Cardiac muscle cell (in vitro differentiated cells and primary cell): ENCODE measurements around the gene ATP8A2. TPM values are rescaled to one million over a fixed set of nuclear protein-coding genes. Genes with fewer than 3 reads are reported as not detected.

ENCODE experiments used
- DNase-seq, 2 donors: peaks; one replicate each; pipeline versions ENCODE4 v3.0.0 to v3.0.0-alpha.2; 2010 to 2017; ENCODE audit warnings: low read depth in 1 of 2, low spot score in 1 of 2
- H3K27ac ChIP-seq: fragments of 200-600 bp; sonication (generic); 2 replicates; pipeline ENCODE4 v1.5.1; 2016
- H3K27me3 ChIP-seq: fragments of 200-600 bp; sonication (generic); 2 replicates; pipeline ENCODE4 v1.6.0; 2016; ENCODE audit warnings: control low read depth
- H3K36me3 ChIP-seq: fragments of 200-600 bp; sonication (generic); 2 replicates; pipeline ENCODE4 v1.5.1; 2016; ENCODE audit warnings: control low read depth
- H3K4me1 ChIP-seq: fragments of 200-600 bp; sonication (generic); 2 replicates; pipeline ENCODE4 v1.8.1; 2017; ENCODE audit warnings: low read depth, mild to moderate bottlenecking, mixed run types
- H3K4me3 ChIP-seq: fragments of 200-600 bp; sonication (generic); 2 replicates; pipeline ENCODE4 v1.5.1; 2016; ENCODE audit warnings: mild to moderate bottlenecking
- H3K9me3 ChIP-seq: fragments of 200-600 bp; sonication (generic); 2 replicates; pipeline ENCODE4 v1.5.1; 2017; ENCODE audit warnings: low read depth, mild to moderate bottlenecking, control low read depth
- CTCF ChIP-seq: IDR thresholded peaks from 2 replicates; pipeline ENCODE4 v1.5.1; 2012; ENCODE audit warnings: low read depth, mild to moderate bottlenecking, low read length
- polyA plus RNA-seq: library from polyadenylated mRNA; unstranded; fragments of >200 nt; fragmentation: Nextera tagmentation; extraction: Ambion mirVana; gene quantifications from 2 replicates; pipeline ENCODE4 v1.2.1, GENCODE V29; 2016
- total RNA-seq: library from RNA; depleted of rRNA; stranded (reverse); fragments of >200 nt; gene quantifications from 2 replicates; pipeline ENCODE4 v1.2.3, GENCODE V29; 2016

Gene ATP8A2
- total and polyA plus RNA-seq, 2 experiments from 2014 or later, result 0.86 to 0.89 TPM

GRCh38 chr13:25574437-25575411 lies 202.9 kb downstream of the ATP8A2 start:
- Histone ChIP-seq H3K27ac (no peak overlapping the region), H3K4me1 (no peaks in the 10 kb centered on the region), H3K27me3 (no peaks in the 10 kb centered on the region), H3K4me3 (no peak overlapping the region), H3K36me3 (no peaks in the 10 kb centered on the region), H3K9me3 (no peaks in the 10 kb centered on the region)
- peak; percentile 89 for TF ChIP-seq CTCF
- DNase-seq, result peak; percentile 90

DNA sequence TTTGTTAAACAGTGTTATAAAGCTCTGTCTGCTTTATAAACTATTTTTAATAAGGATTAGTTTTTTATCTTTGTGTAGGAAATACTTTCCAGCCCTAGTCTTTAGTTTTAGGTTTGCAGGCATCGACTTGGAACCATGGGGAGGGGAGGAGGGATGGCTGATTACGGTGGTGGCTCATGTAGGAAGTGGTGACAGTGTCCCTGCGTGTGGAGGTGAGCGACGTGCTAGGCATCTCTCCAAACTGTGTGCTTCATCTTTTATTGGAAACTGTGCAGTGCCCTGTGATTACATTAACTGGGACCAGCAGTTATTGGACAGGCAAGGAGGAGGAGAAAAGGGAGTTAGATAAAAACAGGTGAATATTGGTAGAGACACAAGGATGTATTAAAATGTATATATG lies 203.8 kb downstream of the ATP8A2 start:
- no peaks in the 10 kb centered on the region for H3K4me1 ChIP-seq
- TF ChIP-seq CTCF, result no peak
- no peaks in the 10 kb centered on the region for H3K36me3 ChIP-seq
- DNase-seq, result no peak
- no peaks in the 10 kb centered on the region for H3K9me3 ChIP-seq
- no peaks in the 10 kb centered on the region for H3K27me3 ChIP-seq
- H3K27ac ChIP-seq, result no peak overlapping the region
- no peak overlapping the region for H3K4me3 ChIP-seq

DNA sequence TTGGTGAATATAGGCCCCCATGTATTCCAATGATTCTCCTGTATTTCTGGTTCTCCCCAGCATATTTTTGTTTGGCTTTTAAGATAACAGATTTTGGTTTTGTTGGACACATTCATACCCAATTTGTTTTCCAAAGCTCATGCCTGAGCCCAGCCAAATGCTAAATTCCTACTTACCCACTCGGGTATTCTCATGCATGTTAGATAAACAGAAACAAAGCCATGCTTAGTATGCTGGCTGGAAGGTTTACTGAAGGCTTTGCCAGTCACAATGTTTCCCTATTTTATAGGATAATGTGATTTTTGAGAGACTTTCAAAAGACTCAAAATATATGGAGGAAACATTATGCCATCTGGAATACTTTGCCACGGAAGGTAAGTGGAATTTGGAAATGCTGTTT lies 206.8 kb downstream of the ATP8A2 start:
- Histone ChIP-seq H3K4me1 (no peaks in the 10 kb centered on the region), H3K9me3 (no peaks in the 10 kb centered on the region), H3K27ac (no peak overlapping the region), H3K36me3 (no peaks in the 10 kb centered on the region), H3K27me3 (no peaks in the 10 kb centered on the region), H3K4me3 (no peak overlapping the region)
- TF ChIP-seq CTCF, result no peak
- no peak for DNase-seq

DNA sequence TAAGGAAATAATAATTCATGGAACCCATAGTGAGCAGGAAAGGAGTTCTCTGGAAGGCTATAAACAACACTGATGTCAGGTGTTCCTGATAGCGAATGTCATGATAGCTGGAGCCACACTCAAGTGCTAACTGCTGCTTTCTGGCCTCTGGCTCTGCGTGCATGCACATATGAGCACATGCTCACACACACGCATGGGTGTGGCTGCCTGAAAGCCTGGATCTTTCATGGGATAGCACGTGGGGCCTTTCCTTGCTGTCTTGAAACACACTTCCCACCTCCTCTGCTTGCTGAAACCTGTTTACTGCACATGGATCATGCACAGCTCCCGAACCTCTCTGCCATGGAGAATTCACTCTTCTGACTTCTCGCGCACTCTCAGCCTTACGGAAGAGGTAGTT lies 207.4 kb downstream of the ATP8A2 start:
- Histone ChIP-seq H3K4me1 (no peaks in the 10 kb centered on the region), H3K27ac (no peak overlapping the region), H3K9me3 (no peaks in the 10 kb centered on the region), H3K4me3 (no peak overlapping the region), H3K36me3 (no peaks in the 10 kb centered on the region), H3K27me3 (no peaks in the 10 kb centered on the region)
- no peak for TF ChIP-seq CTCF
- DNase-seq, result no peak

DNA sequence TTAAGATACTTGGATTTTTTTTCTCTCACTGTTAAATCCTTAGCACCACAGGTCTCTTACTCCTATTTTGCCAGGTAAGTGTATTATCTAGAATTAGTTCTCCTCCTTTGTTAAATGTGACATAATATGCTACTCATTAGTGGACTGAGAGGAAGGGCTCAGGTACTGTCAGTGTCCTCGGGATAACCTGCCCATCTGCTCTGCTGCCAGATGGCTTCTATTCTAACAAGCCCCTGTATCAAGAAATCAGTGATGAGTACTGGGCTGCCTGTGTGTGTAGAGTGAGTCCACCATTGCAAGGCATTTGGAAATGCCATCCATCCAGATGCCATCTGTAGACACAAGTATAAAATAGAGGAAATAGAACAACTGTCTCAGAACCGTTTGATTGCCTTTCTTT lies 209.6 kb downstream of the ATP8A2 start:
- no peaks in the 10 kb centered on the region for H3K27me3 ChIP-seq
- H3K4me3 ChIP-seq, result no peak overlapping the region
- H3K4me1 ChIP-seq, result no peaks in the 10 kb centered on the region
- no peak for TF ChIP-seq CTCF
- no peaks in the 10 kb centered on the region for H3K9me3 ChIP-seq
- no peaks in the 10 kb centered on the region for H3K36me3 ChIP-seq
- DNase-seq, result no peak
- no peak overlapping the region for H3K27ac ChIP-seq
